ENCODE results near the gene PTPRE. TPM values are rescaled to one million over a fixed set of nuclear protein-coding genes. Genes with fewer than 3 reads are reported as not detected.
A peak's percentile ranks its signal among the peaks of the same experiment; 100 is the strongest.

Gene PTPRE
- total RNA-seq, 4 donors from 2014 or later, result 9.8 to 24.9 (median 22.7) TPM

GRCh38 chr10:128078136-128078969 is 171.4 kb downstream of the PTPRE start:
- Histone ChIP-seq H3K9me3 (no peaks in the 10 kb centered on the region), H3K27me3 (no peaks in the 10 kb centered on the region), H3K4me3 (no peak overlapping the region), H3K36me3 (peaks cover 16 to 98% (median 17%) of the 10 kb centered on the region in 3 donors), H3K4me1 (no peaks in the 10 kb centered on the region), H3K27ac (no peak overlapping the region)
- DNase-seq, result no peak
- WGBS, 2 donors, result 63 to 79% methylated on average over 6 to 11 of the region's 17 CpGs
- intact Hi-C loops (cut with DNase I), result loop anchor here (5.0 kb wide), 1 partner anchor 74 kb away; no protein-coding TSS in a partner anchor
- TF ChIP-seq POLR2A (IDR thresholded peaks at IDR 0.05), result no peak
- peak; percentile 21 to 61 (median 42) for TF ChIP-seq CTCF (IDR thresholded peaks at IDR 0.05)

- intact Hi-C loops (cut with DNase I), result no loop called here
- Histone ChIP-seq H3K27ac (no peak overlapping the region), H3K4me3 (no peak overlapping the region), H3K27me3 (no peaks in the 10 kb centered on the region), H3K4me1 (no peaks in the 10 kb centered on the region), H3K9me3 (no peaks in the 10 kb centered on the region), H3K36me3 (peaks cover 11 to 98% (median 13%) of the 10 kb centered on the region in 3 donors)
- no peak for DNase-seq
- 84 to 89% methylated on average over 9 to 13 of the region's 13 CpGs for WGBS, 2 donors
- no peak for TF ChIP-seq CTCF (IDR thresholded peaks at IDR 0.05)
- TF ChIP-seq POLR2A (IDR thresholded peaks at IDR 0.05), result no peak
Observed at GRCh38 chr10:128080231-128080630, 173.3 kb downstream of the PTPRE start.

- WGBS, 2 donors, result 83 to 95% methylated on average over 2 to 8 of the region's 8 CpGs
- no peaks in the 10 kb centered on the region for H3K4me1 ChIP-seq
- intact Hi-C loops (cut with DNase I), result no loop called here
- H3K27me3 ChIP-seq, result no peaks in the 10 kb centered on the region
- TF ChIP-seq CTCF (IDR thresholded peaks at IDR 0.05), result no peak
- no peak for TF ChIP-seq POLR2A (IDR thresholded peaks at IDR 0.05)
- no peak for DNase-seq
- peaks cover 11 to 94% (median 13%) of the 10 kb centered on the region in 3 donors for H3K36me3 ChIP-seq
- H3K4me3 ChIP-seq, result no peak overlapping the region
- H3K27ac ChIP-seq, result no peak overlapping the region
- H3K9me3 ChIP-seq, result no peaks in the 10 kb centered on the region
Observed at GRCh38 chr10:128080641-128081040, 173.7 kb downstream of the PTPRE start.

- Histone ChIP-seq H3K36me3 (peaks cover 11 to 88% (median 13%) of the 10 kb centered on the region in 3 donors), H3K27ac (no peak overlapping the region), H3K27me3 (no peaks in the 10 kb centered on the region), H3K9me3 (no peaks in the 10 kb centered on the region), H3K4me1 (no peaks in the 10 kb centered on the region), H3K4me3 (no peak overlapping the region)
- WGBS, 2 donors, result 80 to 88% methylated on average over 4 of the region's 4 CpGs
- no peak for TF ChIP-seq POLR2A (IDR thresholded peaks at IDR 0.05)
- no peak for TF ChIP-seq CTCF (IDR thresholded peaks at IDR 0.05)
- intact Hi-C loops (cut with DNase I), result no loop called here
- no peak for DNase-seq
Observed at GRCh38 chr10:128081222-128081621, 174.3 kb downstream of the PTPRE start.

- DNase-seq, result no peak
- intact Hi-C loops (cut with DNase I), result no loop called here
- Histone ChIP-seq H3K4me1 (no peaks in the 10 kb centered on the region), H3K36me3 (peaks cover 11 to 83% (median 13%) of the 10 kb centered on the region in 3 donors), H3K27me3 (no peaks in the 10 kb centered on the region), H3K4me3 (no peak overlapping the region), H3K9me3 (no peaks in the 10 kb centered on the region), H3K27ac (no peak overlapping the region)
- TF ChIP-seq CTCF (IDR thresholded peaks at IDR 0.05), result no peak
- no peak for TF ChIP-seq POLR2A (IDR thresholded peaks at IDR 0.05)
- WGBS, 2 donors, result 66 to 85% methylated on average over 2 to 3 of the region's 3 CpGs
Observed at GRCh38 chr10:128081720-128082119, 174.8 kb downstream of the PTPRE start.
